ENCODE results near the gene ZNF69. TPM values are rescaled to one million over a fixed set of nuclear protein-coding genes. Genes with fewer than 3 reads are reported as not detected.
"Not testable (repeated sequence)": the region's sequence is repeated elsewhere in the genome, so short reads cannot be mapped to it uniquely, and the experiment has no call there.

Gene ZNF69
- total RNA-seq, 1 donor from 2014 or later = 12.3 TPM

DNA sequence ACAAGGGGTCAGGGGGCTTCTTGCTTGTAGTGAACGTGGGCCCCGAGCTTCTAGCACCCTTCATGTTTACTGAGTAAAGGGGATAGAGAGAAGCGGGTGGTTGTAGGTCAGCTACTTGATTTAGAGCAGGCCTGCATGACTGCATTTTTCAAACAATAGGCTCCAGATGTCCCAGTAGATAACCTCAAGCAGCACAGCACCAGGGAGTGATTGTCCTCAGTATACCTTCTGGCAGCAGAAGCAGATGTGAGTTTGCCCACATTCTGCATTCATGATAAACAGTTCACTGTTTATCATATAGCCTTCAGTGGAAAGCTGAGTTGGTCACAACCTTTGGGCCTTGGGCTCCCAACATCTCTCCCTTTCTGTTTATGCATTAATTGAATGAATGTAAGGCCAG lies 34.2 kb upstream of the ZNF69 start:
- intact Hi-C loops (cut with DNase I) = no loop called here
- no peak for DNase-seq (ENCODE audit: extremely low spot score in 2 of 2)
- TF ChIP-seq POLR2AphosphoS5 (IDR thresholded peaks at IDR 0.05; ENCODE audit: insufficient read depth in 1 of 2, low read depth in 1 of 2) = no peak
- no peak for TF ChIP-seq CTCF (IDR thresholded peaks at IDR 0.05)
- TF ChIP-seq POLR2A (IDR thresholded peaks at IDR 0.05) = no peak
- Histone ChIP-seq H3K4me1 (peaks cover 14% of the 10 kb centered on the region), H3K36me3 (no peaks in the 10 kb centered on the region), H3K27ac (no peak overlapping the region), H3K9me3 (no peaks in the 10 kb centered on the region), H3K4me3 (no peak overlapping the region), H3K27me3 (no peaks in the 10 kb centered on the region)

- no peak for TF ChIP-seq POLR2A (IDR thresholded peaks at IDR 0.05)
- no peak for TF ChIP-seq POLR2AphosphoS5 (IDR thresholded peaks at IDR 0.05; ENCODE audit: insufficient read depth in 1 of 2, low read depth in 1 of 2)
- TF ChIP-seq CTCF (IDR thresholded peaks at IDR 0.05) = no peak
- no peaks in the 10 kb centered on the region for H3K36me3 ChIP-seq
- no peak overlapping the region for H3K27ac ChIP-seq
- no peaks in the 10 kb centered on the region for H3K4me1 ChIP-seq
- DNase-seq (ENCODE audit: extremely low spot score in 2 of 2) = no peak
- H3K27me3 ChIP-seq = no peaks in the 10 kb centered on the region
- intact Hi-C loops (cut with DNase I) = no loop called here
- H3K9me3 ChIP-seq = peaks cover 8% of the 10 kb centered on the region
- H3K4me3 ChIP-seq = no peak overlapping the region
These were observed 30.9 kb upstream of the ZNF69 start for GRCh38 chr19:11856596-11857250.

- Histone ChIP-seq H3K27me3 (no peaks in the 10 kb centered on the region), H3K27ac (no peak overlapping the region), H3K4me1 (no peaks in the 10 kb centered on the region), H3K36me3 (peaks cover 0 to 1% of the 10 kb centered on the region in 2 donors), H3K4me3 (no peak overlapping the region), H3K9me3 (peaks cover 14% of the 10 kb centered on the region)
- intact Hi-C loops (cut with DNase I) = no loop called here
- TF ChIP-seq POLR2AphosphoS5 (IDR thresholded peaks at IDR 0.05; ENCODE audit: insufficient read depth in 1 of 2, low read depth in 1 of 2) = no peak
- no peak for TF ChIP-seq CTCF (IDR thresholded peaks at IDR 0.05)
- no peak for TF ChIP-seq POLR2A (IDR thresholded peaks at IDR 0.05)
- no peak for DNase-seq (ENCODE audit: extremely low spot score in 2 of 2)
These were observed 26.9 kb upstream of the ZNF69 start for GRCh38 chr19:11860721-11861120.

DNA sequence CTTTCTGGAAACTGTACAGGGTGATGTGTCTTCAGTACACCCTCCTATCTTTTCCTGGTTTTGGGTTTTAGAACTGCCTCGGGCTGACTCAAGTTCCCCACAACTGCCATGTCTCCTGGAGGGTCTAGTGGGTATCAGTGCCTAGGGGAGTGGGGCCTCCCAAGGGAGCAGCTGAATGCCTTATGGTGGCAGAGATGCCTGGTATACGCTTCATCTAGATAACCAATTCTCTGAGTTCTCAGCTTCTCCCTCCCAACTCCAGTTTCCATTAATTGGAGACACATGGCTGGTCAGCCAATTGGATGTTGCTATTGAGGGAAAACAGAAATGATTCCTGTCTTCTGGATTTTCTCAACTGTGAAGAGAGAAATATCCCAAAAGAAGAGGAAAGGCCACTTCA lies 26.3 kb upstream of the ZNF69 start:
- TF ChIP-seq POLR2AphosphoS5 (IDR thresholded peaks at IDR 0.05; ENCODE audit: insufficient read depth in 1 of 2, low read depth in 1 of 2) (no peak), POLR2A (IDR thresholded peaks at IDR 0.05) (no peak), CTCF (IDR thresholded peaks at IDR 0.05) (no peak)
- no peak for DNase-seq (ENCODE audit: extremely low spot score in 2 of 2)
- Histone ChIP-seq H3K4me1 (no peaks in the 10 kb centered on the region), H3K36me3 (peaks cover under 1 to 7% of the 10 kb centered on the region in 2 donors), H3K27ac (no peak overlapping the region), H3K9me3 (peaks cover 20% of the 10 kb centered on the region), H3K4me3 (no peak overlapping the region), H3K27me3 (no peaks in the 10 kb centered on the region)
- intact Hi-C loops (cut with DNase I) = no loop called here

DNA sequence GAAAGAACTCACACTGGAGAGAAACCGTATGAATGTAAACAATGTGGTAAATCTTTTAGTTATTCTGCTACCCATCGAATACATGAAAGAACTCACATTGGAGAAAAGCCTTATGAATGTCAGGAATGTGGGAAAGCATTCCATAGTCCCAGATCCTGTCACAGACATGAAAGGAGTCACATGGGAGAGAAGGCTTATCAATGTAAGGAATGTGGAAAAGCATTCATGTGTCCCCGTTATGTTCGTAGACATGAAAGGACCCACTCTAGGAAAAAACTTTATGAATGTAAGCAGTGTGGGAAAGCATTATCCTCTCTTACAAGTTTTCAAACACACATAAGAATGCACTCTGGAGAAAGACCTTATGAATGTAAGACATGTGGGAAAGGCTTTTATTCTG lies 19.8 kb upstream of the ZNF69 start:
- H3K27ac ChIP-seq; DNase-seq (ENCODE audit: extremely low spot score in 2 of 2); H3K4me3 ChIP-seq; H3K4me1 ChIP-seq; intact Hi-C loops (cut with DNase I); H3K27me3 ChIP-seq: not testable (repeated sequence)
- Histone ChIP-seq H3K9me3 (peaks cover 50% of the 10 kb centered on the region), H3K36me3 (peaks cover 14 to 37% of the 10 kb centered on the region in 2 donors)
